EH (cell line): ENCODE results near the gene CENPVL2.
A peak's percentile ranks its signal among the peaks of the same experiment; 100 is the strongest.
"Not testable (repeated sequence)": the region's sequence is repeated elsewhere in the genome, so short reads cannot be mapped to it uniquely, and the experiment has no call there.

ENCODE experiments used
- DNase-seq: peaks from one replicate; pipeline ENCODE4 v3.0.0-alpha.2; 2015; ENCODE audit warnings: low read depth

CENPVL2 gene

GRCh38 chrX:51682720-51683062 lies at the start of gene CENPVL2:
Gene CENPVL2, minus strand, starts transcription at chrX:51682831. Its CDS starts 0 bp downstream, at chrX:51682831.
- DNase-seq = not testable (repeated sequence)

GRCh38 chrX:51728202-51728601 lies 45.6 kb upstream of the CENPVL2 start:
- DNase-seq = no peak

- DNase-seq = not testable (repeated sequence)
These were observed 30.5 kb upstream of the CENPVL2 start for GRCh38 chrX:51712943-51713647.

GRCh38 chrX:51710277-51711164 lies 27.9 kb upstream of the CENPVL2 start, which contains the start of gene CENPVL1:
Gene CENPVL1, plus strand, starts transcription at chrX:51710512. Its CDS starts 0 bp downstream, at chrX:51710512.
- DNase-seq = not testable (repeated sequence)

GRCh38 chrX:51697397-51697796 lies 14.8 kb upstream of the CENPVL2 start:
- DNase-seq = no peak

- no peak for DNase-seq
These were observed 11.6 kb upstream of the CENPVL2 start for GRCh38 chrX:51694254-51694653.

- not testable (repeated sequence) for DNase-seq
These were observed 567 bp downstream of the CENPVL2 start for GRCh38 chrX:51681808-51682719.

- DNase-seq = not testable (repeated sequence)
These were observed 2.8 kb downstream of the CENPVL2 start for GRCh38 chrX:51679689-51680433.

- DNase-seq = no peak
These were observed 16.6 kb downstream of the CENPVL2 start for GRCh38 chrX:51665981-51666380.

- no peak for DNase-seq
These were observed 39.3 kb downstream of the CENPVL2 start for GRCh38 chrX:51643377-51643776.

- peak; percentile 56 for DNase-seq
These were observed 41.1 kb downstream of the CENPVL2 start for GRCh38 chrX:51641421-51642021.

- not testable (repeated sequence) for DNase-seq
These were observed 46.1 kb downstream of the CENPVL2 start for GRCh38 chrX:51636511-51636910.
